ENCODE results near the gene GALM.
"Not testable (repeated sequence)": the region's sequence is repeated elsewhere in the genome, so short reads cannot be mapped to it uniquely, and the experiment has no call there.

GALM gene

GRCh38 chr2:38743672-38744398, 77.9 kb downstream of the GALM start:
- no peak for DNase-seq

- no peak for DNase-seq
Measured at GRCh38 chr2:38744399-38744780, 78.5 kb downstream of the GALM start.

GRCh38 chr2:38745267-38745666, 79.4 kb downstream of the GALM start:
- DNase-seq: no peak

- DNase-seq: no peak
Measured at GRCh38 chr2:38747007-38747424, 81.1 kb downstream of the GALM start.

- DNase-seq: no peak
Measured at GRCh38 chr2:38747819-38748218, 81.9 kb downstream of the GALM start.

- DNase-seq: no peak
Measured at GRCh38 chr2:38748391-38748790, 82.5 kb downstream of the GALM start.

- DNase-seq: no peak
Measured at GRCh38 chr2:38748943-38749804, 83.3 kb downstream of the GALM start.

GRCh38 chr2:38750011-38750890, 84.3 kb downstream of the GALM start:
- DNase-seq: no peak

GRCh38 chr2:38750891-38751595, 85.1 kb downstream of the GALM start, which contains the start of gene SRSF7:
TSS of gene SRSF7 (minus strand) at chr2:38751361. CDS start at chr2:38751256, 105 bp downstream.
- DNase-seq: peak; percentile 97 to 98

GRCh38 chr2:38751596-38752410, 85.9 kb downstream of the GALM start:
- DNase-seq: no peak

- no peak for DNase-seq
Measured at GRCh38 chr2:38754049-38754448, 88.1 kb downstream of the GALM start.

- no peak for DNase-seq
Measured at GRCh38 chr2:38754506-38754905, 88.6 kb downstream of the GALM start.

GRCh38 chr2:38755891-38756290, 90.0 kb downstream of the GALM start:
- DNase-seq: not testable (repeated sequence)

- DNase-seq: no peak
Measured at GRCh38 chr2:38763228-38763627, 97.3 kb downstream of the GALM start.

- no peak for DNase-seq
Measured at GRCh38 chr2:38763728-38764127, 97.8 kb downstream of the GALM start.

- no peak for DNase-seq
Measured at GRCh38 chr2:38765149-38765548, 99.2 kb downstream of the GALM start.

GRCh38 chr2:38765551-38765950, 99.6 kb downstream of the GALM start:
- no peak for DNase-seq

- no peak for DNase-seq
Measured at GRCh38 chr2:38771632-38772031, 105.7 kb downstream of the GALM start.

- no peak for DNase-seq
Measured at GRCh38 chr2:38775097-38775920, 109.4 kb downstream of the GALM start.

- DNase-seq: no peak
Measured at GRCh38 chr2:38775921-38776225, 110.0 kb downstream of the GALM start.

GRCh38 chr2:38776531-38776930, 110.6 kb downstream of the GALM start:
- DNase-seq: no peak
